DMS114 treated with DMSO at 0.1 percent for 48 hours (cell line): ENCODE results near the gene USO1.
"Not testable (repeated sequence)": the region's sequence is repeated elsewhere in the genome, so short reads cannot be mapped to it uniquely, and the experiment has no call there.

Experiments used
- DNase-seq: peaks from one replicate; lab custom pipeline; 2025; ENCODE audit not compliant: unreplicated experiment; lab: John Stamatoyannopoulos, UW

Gene USO1

GRCh38 chr4:75769036-75769435 is 44.7 kb downstream of the USO1 start:
- DNase-seq: no peak

GRCh38 chr4:75771607-75772006 is 47.2 kb downstream of the USO1 start:
- DNase-seq: no peak

GRCh38 chr4:75777589-75777988 is 53.2 kb downstream of the USO1 start:
- DNase-seq: no peak

- DNase-seq: no peak
Observed at GRCh38 chr4:75779105-75779757, 54.9 kb downstream of the USO1 start.

GRCh38 chr4:75781305-75781704 is 56.9 kb downstream of the USO1 start:
- DNase-seq: no peak

- DNase-seq: no peak
Observed at GRCh38 chr4:75786526-75786925, 62.1 kb downstream of the USO1 start.

GRCh38 chr4:75786938-75787337 is 62.6 kb downstream of the USO1 start:
- DNase-seq: no peak

- no peak for DNase-seq
Observed at GRCh38 chr4:75790024-75790423, 65.6 kb downstream of the USO1 start.

GRCh38 chr4:75800972-75801371 is 76.6 kb downstream of the USO1 start:
- no peak for DNase-seq

- not testable (repeated sequence) for DNase-seq
Observed at GRCh38 chr4:75806035-75806434, 81.7 kb downstream of the USO1 start.

GRCh38 chr4:75817901-75818300 is 93.5 kb downstream of the USO1 start:
- DNase-seq: no peak

- DNase-seq: no peak
Observed at GRCh38 chr4:75819121-75819520, 94.7 kb downstream of the USO1 start.

GRCh38 chr4:75820197-75820596 is 95.8 kb downstream of the USO1 start:
- DNase-seq: no peak

GRCh38 chr4:75820676-75821075 is 96.3 kb downstream of the USO1 start:
- no peak for DNase-seq

- no peak for DNase-seq
Observed at GRCh38 chr4:75821216-75821615, 96.8 kb downstream of the USO1 start.

GRCh38 chr4:75821966-75822365 is 97.6 kb downstream of the USO1 start:
- DNase-seq: no peak

GRCh38 chr4:75822416-75822815 is 98.0 kb downstream of the USO1 start:
- DNase-seq: no peak

- DNase-seq: no peak
Observed at GRCh38 chr4:75823812-75824211, 99.4 kb downstream of the USO1 start.

GRCh38 chr4:75830906-75831305 is 106.5 kb downstream of the USO1 start:
- no peak for DNase-seq

GRCh38 chr4:75831856-75832405 is 107.6 kb downstream of the USO1 start:
- DNase-seq: no peak

- DNase-seq: no peak
Observed at GRCh38 chr4:75834095-75834771, 109.9 kb downstream of the USO1 start.

- DNase-seq: no peak
Observed at GRCh38 chr4:75834772-75835154, 110.4 kb downstream of the USO1 start.
